Measurements from ENCODE around the gene CCL23.

DNA sequence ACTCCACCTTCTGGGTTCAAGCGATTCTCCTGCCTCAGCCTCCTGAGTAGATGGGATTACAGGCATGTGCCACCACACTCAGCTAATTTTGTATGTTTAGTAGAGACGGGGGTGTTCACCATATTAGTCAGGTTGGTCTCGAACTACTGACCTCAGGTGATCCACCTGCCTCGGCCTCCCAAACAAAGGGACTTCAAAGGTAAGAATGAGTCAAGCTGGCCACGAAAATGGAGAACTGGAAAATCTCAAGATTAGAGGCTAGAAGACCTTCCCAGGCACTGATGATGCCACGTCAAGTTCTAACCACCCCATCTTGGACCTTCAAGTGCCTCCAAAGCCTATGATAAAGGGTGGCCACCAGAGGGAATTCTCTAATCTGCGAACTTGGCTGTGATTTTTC, 15.1 kb downstream of the CCL23 start:
- TF ChIP-seq EP300 (IDR thresholded peaks at IDR 0.05) (no peak), POLR2A (IDR thresholded peaks at IDR 0.05; ENCODE audit: low read depth) (no peak), POLR2AphosphoS5 (IDR thresholded peaks at IDR 0.05) (no peak)
- TF ChIP-seq, protein P1, sequence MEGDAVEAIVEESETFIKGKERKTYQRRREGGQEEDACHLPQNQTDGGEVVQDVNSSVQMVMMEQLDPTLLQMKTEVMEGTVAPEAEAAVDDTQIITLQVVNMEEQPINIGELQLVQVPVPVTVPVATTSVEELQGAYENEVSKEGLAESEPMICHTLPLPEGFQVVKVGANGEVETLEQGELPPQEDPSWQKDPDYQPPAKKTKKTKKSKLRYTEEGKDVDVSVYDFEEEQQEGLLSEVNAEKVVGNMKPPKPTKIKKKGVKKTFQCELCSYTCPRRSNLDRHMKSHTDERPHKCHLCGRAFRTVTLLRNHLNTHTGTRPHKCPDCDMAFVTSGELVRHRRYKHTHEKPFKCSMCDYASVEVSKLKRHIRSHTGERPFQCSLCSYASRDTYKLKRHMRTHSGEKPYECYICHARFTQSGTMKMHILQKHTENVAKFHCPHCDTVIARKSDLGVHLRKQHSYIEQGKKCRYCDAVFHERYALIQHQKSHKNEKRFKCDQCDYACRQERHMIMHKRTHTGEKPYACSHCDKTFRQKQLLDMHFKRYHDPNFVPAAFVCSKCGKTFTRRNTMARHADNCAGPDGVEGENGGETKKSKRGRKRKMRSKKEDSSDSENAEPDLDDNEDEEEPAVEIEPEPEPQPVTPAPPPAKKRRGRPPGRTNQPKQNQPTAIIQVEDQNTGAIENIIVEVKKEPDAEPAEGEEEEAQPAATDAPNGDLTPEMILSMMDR (IDR thresholded peaks at IDR 0.05): no peak
